HG03064 (cell line): ENCODE data around the gene CUBN.

Experiments
- ATAC-seq: cut with Tn5 transposase; IDR thresholded peaks from one replicate; pipeline ENCODE4 v1.9.1; 2021; ENCODE audit warnings: low read depth; ENCODE audit not compliant: unreplicated experiment

Gene CUBN

GRCh38 chr10:16995867-16996529, 133.6 kb downstream of the CUBN start:
- ATAC-seq: no peak

- ATAC-seq: no peak
Observed at GRCh38 chr10:16993186-16993585, 136.4 kb downstream of the CUBN start.

GRCh38 chr10:16992611-16993119, 136.9 kb downstream of the CUBN start:
- ATAC-seq: no peak

DNA sequence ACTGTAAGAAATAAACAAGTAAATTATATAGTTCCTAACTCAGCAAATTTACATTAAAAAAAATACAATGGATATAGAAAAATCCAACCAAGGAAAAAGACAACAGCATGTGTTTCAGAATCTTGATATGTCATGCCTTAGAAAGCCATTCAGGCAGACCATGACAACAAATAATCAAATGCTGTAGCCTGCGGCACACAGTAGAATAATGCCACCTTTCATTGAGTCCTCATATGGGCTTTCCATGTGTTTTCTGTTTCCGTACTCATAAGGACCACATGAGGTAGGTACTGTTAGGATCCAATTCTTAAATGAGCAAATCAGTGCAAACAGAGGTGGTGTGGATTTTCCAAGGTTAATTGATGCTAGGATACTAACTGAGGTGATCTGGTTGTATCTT, 138.6 kb downstream of the CUBN start:
- ATAC-seq: no peak

- no peak for ATAC-seq
Observed at GRCh38 chr10:16989826-16990293, 139.8 kb downstream of the CUBN start.

DNA sequence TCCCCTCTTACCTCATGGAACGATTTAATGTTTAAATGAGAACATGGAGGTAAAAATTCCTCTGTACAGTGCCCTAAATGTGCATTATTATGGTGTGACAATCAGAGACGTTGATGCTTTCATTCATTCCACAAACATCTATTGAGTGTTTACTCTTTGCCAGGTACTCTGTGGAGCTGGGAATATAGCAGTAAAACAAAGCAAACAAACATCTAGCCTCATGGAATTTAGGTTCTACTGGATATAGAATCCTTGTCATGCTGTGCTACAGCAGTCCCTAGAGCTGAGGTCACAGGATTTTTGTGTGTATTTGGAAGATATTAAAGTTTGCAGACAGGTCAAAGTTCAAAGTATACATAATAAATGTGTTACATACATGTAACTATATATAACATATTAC, 140.7 kb downstream of the CUBN start:
- no peak for ATAC-seq

- ATAC-seq: no peak
Observed at GRCh38 chr10:16987976-16988610, 141.5 kb downstream of the CUBN start.

GRCh38 chr10:16987206-16987621, 142.4 kb downstream of the CUBN start:
- no peak for ATAC-seq

GRCh38 chr10:16986406-16987205, 143.0 kb downstream of the CUBN start:
- ATAC-seq: no peak

- ATAC-seq: no peak
Observed at GRCh38 chr10:16986082-16986405, 143.6 kb downstream of the CUBN start.

DNA sequence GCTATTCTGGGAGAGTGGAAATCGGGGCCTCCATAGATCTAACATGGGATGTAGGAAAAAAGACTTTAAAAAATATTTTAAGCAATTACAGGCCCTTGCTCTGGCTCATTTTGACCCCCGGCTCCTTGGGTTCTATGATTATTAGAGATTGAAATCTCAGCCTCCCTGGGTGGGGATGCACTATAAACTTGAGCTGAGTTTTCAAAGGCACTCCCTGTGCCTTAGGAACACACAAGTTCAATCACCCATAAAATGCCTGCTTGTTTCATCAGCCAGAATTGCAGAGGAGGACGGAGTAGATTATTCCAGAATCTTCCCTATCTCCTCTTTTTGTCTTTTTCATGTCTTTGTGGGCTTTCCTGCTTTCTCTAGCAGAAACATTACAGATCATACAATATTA, 145.4 kb downstream of the CUBN start:
- ATAC-seq: no peak

- ATAC-seq: no peak
Observed at GRCh38 chr10:16976803-16977202, 152.8 kb downstream of the CUBN start.

- ATAC-seq: no peak
Observed at GRCh38 chr10:16975188-16975587, 154.4 kb downstream of the CUBN start.

DNA sequence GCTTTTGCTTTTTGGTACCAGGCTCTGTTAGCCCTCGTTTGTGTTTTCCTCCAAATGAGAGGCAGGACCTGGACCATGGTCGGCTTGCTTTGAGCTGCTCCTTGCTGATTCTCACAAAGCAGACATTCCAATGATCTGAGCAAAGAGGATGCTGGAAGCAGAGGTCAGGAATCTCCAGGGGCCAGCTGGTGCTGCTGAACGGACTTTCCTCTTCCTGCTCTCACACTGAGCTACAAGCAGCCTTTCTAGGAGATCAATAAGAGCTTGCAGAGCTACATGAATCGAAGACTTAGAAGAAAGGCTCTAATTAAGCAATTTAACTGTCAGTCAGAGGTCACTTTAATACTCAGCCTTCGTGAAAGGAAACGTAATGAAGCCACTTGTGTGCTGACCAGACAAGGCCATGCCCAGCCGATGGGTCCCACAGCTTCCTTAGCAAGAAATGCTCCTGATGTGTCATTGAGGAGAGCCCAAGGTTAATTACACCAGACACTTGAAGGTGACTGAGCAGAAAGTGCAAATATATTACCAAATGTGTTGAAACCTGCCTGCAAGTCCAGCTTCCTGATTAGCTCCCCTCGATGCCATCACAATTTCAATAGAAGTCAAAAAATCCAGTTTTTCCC, 161.1 kb downstream of the CUBN start:
- no peak for ATAC-seq

DNA sequence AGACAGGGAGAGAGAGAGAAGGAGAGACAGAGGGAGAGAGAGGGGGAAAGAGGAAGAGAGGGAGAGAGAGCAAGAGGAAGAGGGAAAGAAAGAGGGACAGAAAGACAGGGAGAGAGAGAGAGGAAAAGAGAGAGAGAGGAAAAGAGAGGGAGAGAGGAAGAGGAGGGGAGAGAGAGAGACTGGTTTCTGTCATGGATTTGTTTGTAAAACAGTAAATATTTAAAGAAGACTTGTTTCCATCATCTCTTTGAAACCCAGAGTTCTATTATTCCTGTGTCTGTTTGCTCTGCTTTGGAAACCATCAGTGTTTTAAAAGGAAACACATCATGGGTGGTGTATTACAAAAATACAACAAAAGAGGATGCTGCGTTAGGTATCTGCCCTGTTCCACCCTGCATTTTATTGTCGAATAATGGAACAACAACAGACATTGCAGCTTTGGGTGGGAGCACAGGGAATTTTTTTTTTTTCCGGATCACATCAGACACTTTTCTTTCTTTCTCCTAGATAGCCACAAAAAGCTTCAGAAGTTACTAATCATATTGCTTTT, 161.7 kb downstream of the CUBN start:
- ATAC-seq: no peak

DNA sequence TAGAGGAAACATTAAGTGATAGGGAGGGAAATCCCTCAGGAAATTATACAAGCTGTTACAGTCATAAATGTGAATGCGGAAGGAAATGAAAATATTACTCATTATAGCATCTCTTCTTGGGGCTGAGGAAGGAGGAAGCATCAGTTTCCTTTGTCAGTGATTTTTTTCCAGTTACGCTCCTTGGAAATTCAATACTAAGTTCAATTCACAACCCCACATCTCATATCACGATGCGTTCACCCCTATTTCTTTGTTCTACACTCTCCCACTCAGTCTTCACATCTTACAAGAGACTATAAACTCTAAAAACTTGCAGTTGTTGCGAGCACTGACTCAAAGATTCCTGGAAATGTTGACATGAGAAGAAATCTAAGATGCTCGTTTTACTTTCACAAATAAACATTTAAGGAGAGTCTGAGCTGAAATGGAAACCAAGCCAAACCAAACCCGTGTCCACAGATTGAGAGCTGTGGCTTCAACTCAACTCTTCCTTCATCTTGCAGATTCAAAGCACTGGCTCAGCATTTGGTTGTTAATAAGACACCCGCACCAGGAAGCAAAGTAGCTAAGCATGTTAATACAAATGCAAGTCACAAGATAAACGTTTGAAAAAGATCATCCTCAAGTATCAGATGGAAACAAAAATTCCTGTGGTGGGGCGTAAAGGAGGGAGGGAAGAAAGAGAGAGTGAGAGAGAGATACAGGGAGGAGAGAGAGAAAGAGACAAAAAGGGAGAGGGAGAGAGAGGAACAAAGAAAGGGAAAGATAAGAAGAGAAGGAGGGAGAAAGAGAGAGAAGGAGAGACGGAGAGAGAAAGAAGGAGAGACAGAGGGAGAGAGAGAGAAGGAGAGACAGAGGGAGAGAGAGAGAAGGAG, 162.4 kb downstream of the CUBN start:
- no peak for ATAC-seq

- ATAC-seq: no peak
Observed at GRCh38 chr10:16965740-16966447, 163.7 kb downstream of the CUBN start.

GRCh38 chr10:16965344-16965616, 164.3 kb downstream of the CUBN start:
- no peak for ATAC-seq

GRCh38 chr10:16964576-16965343, 164.9 kb downstream of the CUBN start:
- no peak for ATAC-seq
